ENCODE measurements around the gene HPSE. TPM values are rescaled to one million over a fixed set of nuclear protein-coding genes. Genes with fewer than 3 reads are reported as not detected.

HPSE gene
- total RNA-seq, 1 donor from 2014 or later = 9.7 TPM

DNA sequence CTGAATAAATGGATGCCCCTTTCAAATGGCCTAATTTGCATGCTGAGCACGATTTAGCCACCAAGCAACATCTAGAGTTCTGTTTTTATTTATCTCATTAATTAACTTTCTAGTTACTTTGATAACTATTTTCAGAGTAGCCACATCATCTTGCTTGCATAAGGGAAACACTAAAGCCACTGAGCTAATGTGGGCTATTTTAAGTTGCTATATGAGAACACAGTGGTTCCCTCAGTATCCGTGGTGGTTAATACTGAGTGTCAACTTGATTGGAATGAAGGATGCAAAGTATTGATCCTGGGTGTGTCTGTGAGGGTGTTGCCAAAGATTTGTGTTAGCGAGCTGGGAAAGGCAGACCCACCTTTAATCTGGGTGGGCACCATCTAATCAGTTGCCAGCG, 25.4 kb upstream of the HPSE start:
- Mint-ChIP-seq H3K9me3 (no peaks in the 10 kb centered on the region), H3K4me1 (ENCODE audit: low read depth) (peaks cover 21% of the 10 kb centered on the region), H3K27ac (no peak overlapping the region), H3K27me3 (ENCODE audit: low read depth) (no peaks in the 10 kb centered on the region), H3K36me3 (ENCODE audit: low read depth) (no peaks in the 10 kb centered on the region), H3K4me3 (ENCODE audit: low read depth) (no peak overlapping the region)
- intact Hi-C loops (cut with micrococcal nuclease) = no loop called here
- no peak for DNase-seq (ENCODE audit: low spot score)

DNA sequence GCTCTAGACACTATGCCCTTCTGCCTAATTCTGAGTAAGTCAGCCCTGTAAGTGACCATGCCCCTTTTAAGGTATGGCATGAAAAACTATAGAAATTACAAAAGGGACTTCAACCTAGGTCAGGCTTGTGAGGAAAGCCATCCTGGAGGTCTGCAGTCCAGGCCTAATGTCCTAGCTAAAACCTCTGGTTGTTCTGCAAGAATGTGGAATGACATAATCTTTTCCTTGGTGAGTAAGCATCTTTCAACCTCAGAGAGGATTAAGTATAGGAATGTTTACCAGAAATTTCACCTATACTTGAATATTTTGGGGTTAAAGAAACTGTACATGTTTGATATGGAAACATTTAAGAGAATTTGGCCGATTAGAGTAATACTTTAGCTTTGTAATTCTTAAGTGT, 23.8 kb upstream of the HPSE start:
- Mint-ChIP-seq H3K27me3 (ENCODE audit: low read depth) (no peaks in the 10 kb centered on the region), H3K9me3 (peaks cover 10% of the 10 kb centered on the region), H3K36me3 (ENCODE audit: low read depth) (peaks cover 9% of the 10 kb centered on the region), H3K27ac (no peak overlapping the region), H3K4me1 (ENCODE audit: low read depth) (peaks cover 24% of the 10 kb centered on the region), H3K4me3 (ENCODE audit: low read depth) (no peak overlapping the region)
- no peak for DNase-seq (ENCODE audit: low spot score)
- intact Hi-C loops (cut with micrococcal nuclease) = loop anchor here (5.0 to 10.0 kb wide), 2 partner anchors 246 to 284 kb away; partner anchors contain the start of gene PLAC8

DNA sequence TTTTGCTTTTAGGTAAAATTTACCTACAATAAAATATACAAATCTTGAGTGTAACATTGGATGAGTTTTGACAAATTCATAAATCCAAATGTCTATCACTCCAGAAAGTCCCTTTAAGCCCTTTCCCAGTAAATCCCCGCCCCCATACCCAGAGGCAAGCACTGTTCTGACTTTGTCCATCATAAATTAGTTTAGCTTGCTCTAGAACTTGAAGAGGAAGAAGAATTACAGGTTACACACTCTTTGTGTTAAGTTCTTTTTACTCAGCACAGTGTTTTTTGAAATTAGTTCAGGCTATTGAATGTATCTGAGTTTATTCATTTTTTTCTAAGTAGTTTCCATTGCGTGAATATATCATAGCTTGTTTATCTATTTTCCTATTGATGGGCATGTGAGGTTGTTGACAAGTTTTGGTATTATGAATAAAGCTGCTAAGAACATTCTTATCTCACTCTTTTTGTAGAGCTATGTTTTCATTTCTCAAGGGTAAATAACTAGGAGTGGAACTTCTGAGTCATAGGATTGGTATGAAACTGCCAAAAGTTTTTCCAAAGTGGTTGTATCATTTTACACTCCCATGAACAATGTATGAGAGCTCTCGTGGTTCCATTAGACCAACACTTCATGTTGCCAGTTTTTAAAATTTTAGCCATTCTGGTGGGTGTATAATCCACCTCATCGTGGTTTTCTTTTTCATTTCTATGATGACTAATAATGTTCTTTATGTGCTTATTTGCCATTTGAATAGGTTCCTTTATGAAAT, 22.4 kb upstream of the HPSE start:
- peaks cover 17% of the 10 kb centered on the region for H3K9me3 Mint-ChIP-seq
- no peak overlapping the region for H3K4me3 Mint-ChIP-seq (ENCODE audit: low read depth)
- no peak for DNase-seq (ENCODE audit: low spot score)
- peak overlapping the region; percentile 85 for H3K27ac Mint-ChIP-seq
- intact Hi-C loops (cut with micrococcal nuclease) = loop anchor here (1.0 to 10.0 kb wide), 10 partner anchors 16 to 452 kb away; partner anchors contain the start of genes HELQ and PLAC8
- H3K27me3 Mint-ChIP-seq (ENCODE audit: low read depth) = no peaks in the 10 kb centered on the region
- peaks cover 12% of the 10 kb centered on the region for H3K36me3 Mint-ChIP-seq (ENCODE audit: low read depth)
- peaks cover 24% of the 10 kb centered on the region for H3K4me1 Mint-ChIP-seq (ENCODE audit: low read depth)

DNA sequence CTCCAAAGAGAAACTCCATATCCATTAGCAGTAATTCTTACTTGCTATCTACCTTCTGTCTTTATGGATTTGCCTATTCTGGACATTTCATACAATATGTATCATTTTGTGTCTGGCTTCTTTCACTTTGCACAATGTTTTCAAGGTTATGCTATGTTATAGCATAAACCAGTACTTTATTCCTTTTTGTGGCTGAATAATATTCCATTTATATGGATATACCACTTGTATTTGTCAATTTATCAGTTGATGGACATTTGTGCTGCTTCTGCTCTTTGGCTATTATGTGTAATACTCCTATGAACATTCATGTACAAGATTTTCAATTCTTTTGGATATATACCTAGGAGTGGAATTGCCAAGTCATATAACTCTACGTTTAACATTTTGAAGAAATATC, 18.9 kb upstream of the HPSE start:
- Mint-ChIP-seq H3K36me3 (ENCODE audit: low read depth) (peaks cover 22% of the 10 kb centered on the region), H3K4me1 (ENCODE audit: low read depth) (peaks cover 29% of the 10 kb centered on the region), H3K27me3 (ENCODE audit: low read depth) (no peaks in the 10 kb centered on the region), H3K9me3 (peaks cover 25% of the 10 kb centered on the region), H3K4me3 (ENCODE audit: low read depth) (no peak overlapping the region), H3K27ac (no peak overlapping the region)
- no peak for DNase-seq (ENCODE audit: low spot score)
- intact Hi-C loops (cut with micrococcal nuclease) = loop anchor here (10.0 kb wide), 1 partner anchor 279 kb away; no protein-coding TSS in a partner anchor

DNA sequence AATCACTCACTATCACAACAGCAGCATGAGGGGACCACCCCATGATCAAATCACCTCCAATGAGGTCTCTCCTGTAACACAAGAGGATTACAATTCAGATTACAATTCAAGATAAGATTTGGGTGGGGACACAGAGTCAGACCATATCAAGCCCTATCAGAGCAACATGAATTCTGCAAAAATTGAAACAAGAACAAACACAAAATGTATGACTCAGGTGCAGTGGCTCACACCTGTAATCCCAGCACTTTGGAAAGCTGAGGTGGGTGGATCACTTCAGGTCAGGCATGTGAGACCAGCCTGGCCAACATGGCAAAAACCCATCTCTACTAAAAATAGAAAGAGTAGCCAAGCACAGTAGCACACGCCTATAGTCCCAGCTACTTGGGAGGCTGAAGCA, 13.4 kb upstream of the HPSE start:
- H3K9me3 Mint-ChIP-seq = peaks cover 43% of the 10 kb centered on the region
- H3K27me3 Mint-ChIP-seq (ENCODE audit: low read depth) = peaks cover 2% of the 10 kb centered on the region
- peaks cover 31% of the 10 kb centered on the region for H3K36me3 Mint-ChIP-seq (ENCODE audit: low read depth)
- H3K4me1 Mint-ChIP-seq (ENCODE audit: low read depth) = peaks cover 14% of the 10 kb centered on the region
- DNase-seq (ENCODE audit: low spot score) = no peak
- H3K4me3 Mint-ChIP-seq (ENCODE audit: low read depth) = no peak overlapping the region
- H3K27ac Mint-ChIP-seq = no peak overlapping the region
- intact Hi-C loops (cut with micrococcal nuclease) = no loop called here

DNA sequence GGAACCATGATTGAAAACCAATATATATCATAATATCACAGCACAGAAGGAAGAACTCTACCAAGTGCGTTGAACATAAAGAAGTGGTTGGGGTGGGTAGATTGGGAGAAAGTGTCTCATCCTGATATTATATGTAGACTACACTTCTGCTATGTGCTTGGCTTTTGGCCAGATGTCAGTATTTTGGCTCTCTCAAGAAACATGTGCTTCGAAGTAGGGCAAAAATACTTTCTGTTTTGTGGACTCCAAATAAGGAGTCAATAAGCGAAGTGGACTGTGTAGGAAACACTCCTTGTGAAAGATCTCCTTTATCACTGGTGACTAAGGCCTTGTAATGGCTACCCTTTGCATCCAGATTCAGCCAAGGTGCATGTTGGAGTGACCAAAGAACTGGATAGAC, 7.8 kb upstream of the HPSE start:
- Mint-ChIP-seq H3K4me3 (ENCODE audit: low read depth) (no peak overlapping the region), H3K36me3 (ENCODE audit: low read depth) (peaks cover 19% of the 10 kb centered on the region), H3K4me1 (ENCODE audit: low read depth) (peaks cover 27% of the 10 kb centered on the region), H3K27ac (no peak overlapping the region), H3K9me3 (peaks cover 42% of the 10 kb centered on the region), H3K27me3 (ENCODE audit: low read depth) (peaks cover 9% of the 10 kb centered on the region)
- DNase-seq (ENCODE audit: low spot score) = no peak
- intact Hi-C loops (cut with micrococcal nuclease) = no loop called here

DNA sequence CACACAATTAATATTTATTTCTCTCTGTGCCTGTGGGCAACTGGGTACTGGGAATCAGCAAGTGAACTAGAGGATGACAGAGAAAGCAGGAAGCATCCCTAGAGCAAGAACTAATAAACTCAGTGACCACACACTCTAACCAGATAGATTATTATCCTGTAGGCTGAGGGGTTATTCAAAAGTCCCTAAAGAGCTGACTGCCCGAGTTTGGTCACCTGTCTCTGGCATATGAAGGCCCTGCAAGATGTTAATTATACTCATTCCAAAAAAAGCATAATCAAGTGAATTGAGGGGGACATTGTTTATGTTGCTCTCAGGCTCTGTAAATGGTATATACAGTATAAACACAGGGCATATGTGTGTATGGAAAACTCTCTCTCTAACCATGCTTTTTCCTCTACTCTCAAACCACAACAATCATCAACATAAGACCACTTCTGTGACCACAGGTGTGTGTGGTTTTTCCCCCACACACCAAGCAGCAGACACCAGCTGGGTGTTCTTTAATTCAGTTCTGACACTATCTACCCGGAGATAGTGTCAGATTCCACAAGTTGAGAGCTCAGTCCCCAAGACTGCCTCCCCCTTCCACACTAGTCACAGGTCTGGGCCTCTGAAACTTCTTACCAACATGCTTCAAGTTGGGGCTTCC, 6.2 kb upstream of the HPSE start:
- peaks cover 5% of the 10 kb centered on the region for H3K36me3 Mint-ChIP-seq (ENCODE audit: low read depth)
- peaks cover 27% of the 10 kb centered on the region for H3K4me1 Mint-ChIP-seq (ENCODE audit: low read depth)
- H3K27ac Mint-ChIP-seq = peak overlapping the region; percentile 66
- intact Hi-C loops (cut with micrococcal nuclease) = loop anchor here (1.0 kb wide), 2 partner anchors 9 to 16 kb away; no protein-coding TSS in a partner anchor
- no peak overlapping the region for H3K4me3 Mint-ChIP-seq (ENCODE audit: low read depth)
- peaks cover 29% of the 10 kb centered on the region for H3K9me3 Mint-ChIP-seq
- DNase-seq (ENCODE audit: low spot score) = peak; percentile 47
- H3K27me3 Mint-ChIP-seq (ENCODE audit: low read depth) = peaks cover 17% of the 10 kb centered on the region

DNA sequence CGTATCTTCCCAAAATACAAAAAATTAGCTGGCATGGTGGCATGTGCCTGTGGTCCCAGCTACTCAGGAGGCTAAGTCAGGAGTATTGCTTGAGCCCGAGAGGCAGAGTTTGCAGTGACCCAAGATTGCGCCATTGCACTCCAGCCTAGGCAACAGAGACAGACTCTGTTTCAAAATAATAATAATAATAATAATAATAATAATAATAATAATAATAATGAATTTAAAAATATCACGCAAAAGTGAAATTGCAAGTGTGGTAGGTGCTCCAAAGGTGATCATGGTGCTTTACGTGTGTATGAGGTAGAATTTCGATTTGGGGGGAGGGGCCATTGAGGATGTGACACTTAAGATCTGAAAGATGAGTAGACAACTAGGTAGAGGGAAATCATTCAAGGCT, 4.9 kb upstream of the HPSE start:
- intact Hi-C loops (cut with micrococcal nuclease) = no loop called here
- no peak overlapping the region for H3K27ac Mint-ChIP-seq
- no peak for DNase-seq (ENCODE audit: low spot score)
- peaks cover 35% of the 10 kb centered on the region for H3K4me1 Mint-ChIP-seq (ENCODE audit: low read depth)
- H3K27me3 Mint-ChIP-seq (ENCODE audit: low read depth) = peaks cover 26% of the 10 kb centered on the region
- peaks cover 5% of the 10 kb centered on the region for H3K36me3 Mint-ChIP-seq (ENCODE audit: low read depth)
- no peak overlapping the region for H3K4me3 Mint-ChIP-seq (ENCODE audit: low read depth)
- H3K9me3 Mint-ChIP-seq = peaks cover 24% of the 10 kb centered on the region

DNA sequence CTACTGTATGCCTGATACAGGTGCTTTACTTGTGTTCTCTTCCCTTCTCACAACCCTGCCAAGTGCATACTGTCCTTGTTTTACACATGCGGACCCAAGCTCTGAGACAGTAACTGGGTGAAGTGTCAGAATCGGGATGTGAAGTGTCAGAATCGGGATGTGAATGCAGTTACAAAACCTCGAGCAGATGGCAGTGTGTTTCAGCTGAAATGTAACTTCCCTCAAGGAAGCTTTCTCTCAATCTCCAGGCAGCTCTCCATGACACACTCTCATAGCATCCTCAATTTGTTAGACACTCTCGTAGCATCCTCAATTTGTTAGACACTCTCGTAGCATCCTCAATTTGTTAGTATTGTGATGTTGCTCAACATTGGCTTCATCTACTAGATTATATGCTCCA, 1.1 kb upstream of the HPSE start:
- Mint-ChIP-seq H3K27me3 (ENCODE audit: low read depth) (peaks cover 34% of the 10 kb centered on the region), H3K36me3 (ENCODE audit: low read depth) (peaks cover 12% of the 10 kb centered on the region), H3K9me3 (peaks cover 24% of the 10 kb centered on the region), H3K4me1 (ENCODE audit: low read depth) (peaks cover 26% of the 10 kb centered on the region), H3K4me3 (ENCODE audit: low read depth) (peak overlapping the region; percentile 89), H3K27ac (no peak overlapping the region)
- no peak for DNase-seq (ENCODE audit: low spot score)
- intact Hi-C loops (cut with micrococcal nuclease) = no loop called here

DNA sequence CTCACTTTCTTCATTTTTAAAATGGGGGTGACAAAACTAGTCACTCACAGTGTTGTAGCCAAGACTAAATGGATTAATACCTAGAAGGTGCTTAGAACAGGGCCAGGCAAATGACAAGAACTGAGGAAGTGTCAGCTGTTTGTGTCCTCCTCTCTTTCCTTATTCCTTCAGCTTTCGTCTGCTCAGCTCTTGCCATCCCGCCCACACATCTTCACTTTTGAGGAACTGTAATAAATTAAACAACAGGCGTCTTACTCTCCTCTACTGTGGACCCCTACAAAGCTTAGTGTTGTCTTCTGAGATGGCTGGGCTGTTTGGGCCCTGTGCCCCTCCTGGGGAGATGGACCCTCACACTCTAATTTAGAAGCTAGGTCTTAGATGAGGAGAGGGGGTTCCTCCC, 2.7 kb downstream of the HPSE start:
- no peak overlapping the region for H3K27ac Mint-ChIP-seq
- peaks cover 7% of the 10 kb centered on the region for H3K36me3 Mint-ChIP-seq (ENCODE audit: low read depth)
- H3K4me3 Mint-ChIP-seq (ENCODE audit: low read depth) = no peak overlapping the region
- H3K27me3 Mint-ChIP-seq (ENCODE audit: low read depth) = peaks cover 27% of the 10 kb centered on the region
- peaks cover 19% of the 10 kb centered on the region for H3K4me1 Mint-ChIP-seq (ENCODE audit: low read depth)
- intact Hi-C loops (cut with micrococcal nuclease) = no loop called here
- DNase-seq (ENCODE audit: low spot score) = no peak
- H3K9me3 Mint-ChIP-seq = no peaks in the 10 kb centered on the region

DNA sequence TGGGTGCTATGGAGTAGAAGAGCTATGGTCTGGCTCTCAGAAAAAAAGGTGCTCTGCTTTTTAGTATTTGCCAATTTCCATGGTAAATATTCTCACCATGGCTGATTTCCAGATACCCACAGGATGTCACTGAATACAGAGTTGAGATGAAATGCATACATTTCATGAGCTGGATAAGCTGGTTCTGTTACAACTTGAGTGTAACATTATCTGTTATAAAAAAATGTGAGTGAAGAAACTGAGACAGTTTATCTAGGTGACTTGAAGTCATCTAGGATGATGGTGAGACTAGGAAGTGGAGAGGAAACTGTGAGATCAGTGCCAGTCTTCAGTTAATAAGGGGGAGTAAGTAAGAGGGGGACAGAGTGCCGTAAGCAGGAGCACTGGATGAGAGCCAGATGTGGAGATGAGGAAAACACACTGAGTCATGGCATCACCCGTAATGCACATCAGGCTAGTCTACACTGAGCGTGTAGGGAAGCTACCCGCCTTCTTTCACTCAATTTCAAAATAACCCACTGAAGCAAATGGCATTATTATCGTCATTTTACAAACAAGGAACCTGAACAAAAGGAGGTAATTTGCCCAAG, 5.0 kb downstream of the HPSE start:
- H3K36me3 Mint-ChIP-seq (ENCODE audit: low read depth) = peaks cover 11% of the 10 kb centered on the region
- intact Hi-C loops (cut with micrococcal nuclease) = no loop called here
- no peaks in the 10 kb centered on the region for H3K9me3 Mint-ChIP-seq
- H3K4me3 Mint-ChIP-seq (ENCODE audit: low read depth) = no peak overlapping the region
- H3K27ac Mint-ChIP-seq = no peak overlapping the region
- peaks cover 16% of the 10 kb centered on the region for H3K27me3 Mint-ChIP-seq (ENCODE audit: low read depth)
- DNase-seq (ENCODE audit: low spot score) = no peak
- H3K4me1 Mint-ChIP-seq (ENCODE audit: low read depth) = peaks cover 11% of the 10 kb centered on the region

DNA sequence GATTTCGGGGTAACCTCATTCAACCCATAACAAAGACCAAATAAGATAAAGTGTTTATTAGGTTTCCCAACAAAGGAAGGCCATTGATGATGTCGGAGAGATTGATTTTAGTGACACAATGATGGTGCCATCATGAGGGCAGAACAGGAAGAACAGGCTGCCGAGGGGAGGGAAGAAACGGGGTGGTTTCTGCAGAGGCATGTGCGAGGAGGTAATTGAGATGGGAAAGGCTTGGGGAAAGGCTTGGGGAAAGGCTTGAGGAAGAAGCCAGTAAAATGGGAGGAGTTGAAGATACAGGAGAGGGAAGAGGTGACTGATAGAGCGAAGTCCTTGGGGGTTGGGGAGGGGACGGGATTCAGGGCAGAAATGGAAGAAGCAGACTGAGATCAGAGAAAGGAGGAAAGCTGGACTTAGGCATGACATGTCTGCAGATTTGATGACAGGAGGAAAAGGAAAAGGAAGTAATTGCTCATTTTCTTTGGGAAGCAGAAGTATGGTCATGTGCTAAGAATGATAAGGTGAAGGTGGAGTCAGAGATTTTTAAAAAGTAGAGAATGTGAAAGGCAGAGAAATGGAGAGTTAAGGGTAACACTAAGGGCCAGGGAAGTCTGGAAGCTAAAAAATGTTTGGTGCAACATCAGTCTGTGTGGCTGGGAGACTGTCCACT, 6.0 kb downstream of the HPSE start:
- H3K27me3 Mint-ChIP-seq (ENCODE audit: low read depth) = peaks cover 16% of the 10 kb centered on the region
- intact Hi-C loops (cut with micrococcal nuclease) = no loop called here
- DNase-seq (ENCODE audit: low spot score) = no peak
- H3K4me1 Mint-ChIP-seq (ENCODE audit: low read depth) = peaks cover 5% of the 10 kb centered on the region
- no peaks in the 10 kb centered on the region for H3K9me3 Mint-ChIP-seq
- H3K4me3 Mint-ChIP-seq (ENCODE audit: low read depth) = no peak overlapping the region
- no peak overlapping the region for H3K27ac Mint-ChIP-seq
- H3K36me3 Mint-ChIP-seq (ENCODE audit: low read depth) = peaks cover 11% of the 10 kb centered on the region

All from activated T-helper 2 cell treated with anti-CD3 and anti-CD28 coated beads, Interferon-gamma antibody, Interleukin-2, Interleukin-4, amounts not matched to agents 10 μg/mL and 5 μg/mL and 100 μg/mL, durations not matched to agents 14 hours and 24 hours and 36 hours (primary cell).